Vagina (tissue), 2 donors: ENCODE measurements around the gene GATA5.

Experiments used
- POLR2A ChIP-seq, 2 donors: fragments of 450-650 bp; IDR thresholded peaks; one replicate each; pipeline ENCODE4 v1.6.1; 2017; ENCODE audit warnings: antibody characterized with exemption in 2 of 2, mild to moderate bottlenecking in 2 of 2, moderate library complexity in 2 of 2
- POLR2AphosphoS5 ChIP-seq, 2 donors: sonication (generic); formaldehyde crosslinking; IDR thresholded peaks; one replicate each; pipeline ENCODE4 v1.9.0; 2017; ENCODE audit warnings: antibody characterized with exemption in 2 of 2, mild to moderate bottlenecking in 2 of 2, low read depth in 1 of 2; ENCODE audit not compliant: insufficient read depth in 1 of 2
- TF ChIP-seq, protein P1 (sequence below), 3 experiments: fragments of 450-650 bp in 2 of 3; fragments of 200-600 bp in 1 of 3; sonication (generic) in 1 of 3; IDR thresholded peaks; one replicate each; pipeline ENCODE4 v1.5.1; 2017 to 2019; ENCODE audit warnings: antibody characterized with exemption in 3 of 3, mild to moderate bottlenecking in 2 of 3, moderate library complexity in 2 of 3

DNA sequence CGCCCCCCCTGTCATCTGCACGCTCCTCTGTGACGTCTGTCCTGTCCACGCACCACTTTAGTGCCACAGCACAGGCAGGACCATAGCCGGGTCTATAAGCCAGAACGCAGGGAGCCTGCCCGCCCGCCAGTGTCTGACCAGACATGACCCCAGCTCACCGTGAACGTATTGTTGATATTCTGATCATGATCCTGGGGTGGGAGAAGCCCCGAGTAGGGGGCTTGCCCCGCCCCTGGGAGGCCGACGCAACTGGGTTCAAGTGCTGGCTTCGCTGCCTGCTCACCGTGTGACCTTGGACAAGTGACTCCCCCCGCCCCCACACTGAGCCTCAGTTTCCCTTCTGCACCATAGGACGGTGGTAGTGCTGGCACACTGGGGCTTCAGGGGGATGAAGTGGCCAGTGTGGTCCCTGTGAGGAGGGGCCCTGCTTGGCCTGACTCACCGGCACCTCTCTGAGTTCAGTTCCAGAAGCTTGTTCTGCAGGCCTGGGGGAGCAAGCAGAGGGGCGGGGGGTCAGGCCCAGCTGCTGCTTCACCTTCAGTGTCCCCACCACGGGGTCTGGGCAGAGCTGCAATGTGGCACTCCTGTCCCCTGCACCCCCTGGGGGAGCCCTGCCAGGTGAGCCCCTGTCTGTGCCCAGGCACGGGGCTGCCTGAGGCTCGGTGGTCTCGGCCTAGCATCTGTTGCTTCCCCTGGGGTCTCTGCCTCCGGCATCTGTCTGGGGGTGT, 57.6 kb downstream of the GATA5 start:
- TF ChIP-seq POLR2A (IDR thresholded peaks at IDR 0.05) = no peak
- TF ChIP-seq, protein P1, sequence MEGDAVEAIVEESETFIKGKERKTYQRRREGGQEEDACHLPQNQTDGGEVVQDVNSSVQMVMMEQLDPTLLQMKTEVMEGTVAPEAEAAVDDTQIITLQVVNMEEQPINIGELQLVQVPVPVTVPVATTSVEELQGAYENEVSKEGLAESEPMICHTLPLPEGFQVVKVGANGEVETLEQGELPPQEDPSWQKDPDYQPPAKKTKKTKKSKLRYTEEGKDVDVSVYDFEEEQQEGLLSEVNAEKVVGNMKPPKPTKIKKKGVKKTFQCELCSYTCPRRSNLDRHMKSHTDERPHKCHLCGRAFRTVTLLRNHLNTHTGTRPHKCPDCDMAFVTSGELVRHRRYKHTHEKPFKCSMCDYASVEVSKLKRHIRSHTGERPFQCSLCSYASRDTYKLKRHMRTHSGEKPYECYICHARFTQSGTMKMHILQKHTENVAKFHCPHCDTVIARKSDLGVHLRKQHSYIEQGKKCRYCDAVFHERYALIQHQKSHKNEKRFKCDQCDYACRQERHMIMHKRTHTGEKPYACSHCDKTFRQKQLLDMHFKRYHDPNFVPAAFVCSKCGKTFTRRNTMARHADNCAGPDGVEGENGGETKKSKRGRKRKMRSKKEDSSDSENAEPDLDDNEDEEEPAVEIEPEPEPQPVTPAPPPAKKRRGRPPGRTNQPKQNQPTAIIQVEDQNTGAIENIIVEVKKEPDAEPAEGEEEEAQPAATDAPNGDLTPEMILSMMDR (IDR thresholded peaks at IDR 0.05) = no peak
- TF ChIP-seq POLR2AphosphoS5 (IDR thresholded peaks at IDR 0.05; ENCODE audit: insufficient read depth in 1 of 2, low read depth in 1 of 2) = no peak
